HG03103 (cell line): ENCODE data around the gene SEPTIN3.

ENCODE experiments used
- ATAC-seq: cut with Tn5 transposase; IDR thresholded peaks from one replicate; pipeline ENCODE4 v1.9.1; 2021; ENCODE audit warnings: low read depth; ENCODE audit not compliant: unreplicated experiment

Gene SEPTIN3

GRCh38 chr22:42001706-42002105 is 32.5 kb downstream of the SEPTIN3 start:
- no peak for ATAC-seq

- no peak for ATAC-seq
Observed at GRCh38 chr22:42007922-42008321, 38.7 kb downstream of the SEPTIN3 start.

- no peak for ATAC-seq
Observed at GRCh38 chr22:42010778-42011177, 41.5 kb downstream of the SEPTIN3 start.

- ATAC-seq: no peak
Observed at GRCh38 chr22:42013385-42013784, 44.1 kb downstream of the SEPTIN3 start.

GRCh38 chr22:42016111-42016510 is 46.9 kb downstream of the SEPTIN3 start:
- ATAC-seq: no peak

- no peak for ATAC-seq
Observed at GRCh38 chr22:42018224-42018623, 49.0 kb downstream of the SEPTIN3 start.
